Omental fat pad (tissue), 4 donors: ENCODE data around the gene ASCL5. TPM values are rescaled to one million over a fixed set of nuclear protein-coding genes. Genes with fewer than 3 reads are reported as not detected.

ENCODE experiments used
- ATAC-seq: fragments of 150-250 bp; one replicate; pipeline ENCODE4 v1.9.1; 2016; ENCODE audit warnings: mild to moderate bottlenecking, moderate library complexity; ENCODE audit not compliant: low FRiP score
- DNase-seq: peaks from one replicate; pipeline ENCODE4 v3.0.0-alpha.2; 2019; ENCODE audit warnings: low spot score
- CTCF ChIP-seq, 3 donors: fragments of 450-650 bp; IDR thresholded peaks; one replicate each; pipeline ENCODE4 v1.5.1; 2016 to 2017; ENCODE audit warnings: antibody characterized with exemption in 3 of 3, mild to moderate bottlenecking in 3 of 3, moderate library complexity in 2 of 3
- total RNA-seq, 4 donors: library from RNA; depleted of rRNA; stranded (reverse); fragments of >200 nt; gene quantifications; one replicate each; pipeline ENCODE4 v1.1.0, GENCODE V29; 2016

The ASCL5 gene
- total RNA-seq, 4 donors from 2014 or later, result not detected

GRCh38 chr1:201072922-201073321 lies 54.1 kb downstream of the ASCL5 start:
- no peak for TF ChIP-seq CTCF (IDR thresholded peaks at IDR 0.05)
- DNase-seq, result no peak
- ATAC-seq, result no peak

GRCh38 chr1:201072149-201072548 lies 54.8 kb downstream of the ASCL5 start:
- DNase-seq, result no peak
- TF ChIP-seq CTCF (IDR thresholded peaks at IDR 0.05), result no peak
- ATAC-seq, result no peak

- TF ChIP-seq CTCF (IDR thresholded peaks at IDR 0.05), result no peak
- no peak for DNase-seq
- no peak for ATAC-seq
Measured at GRCh38 chr1:201069636-201070035, 57.3 kb downstream of the ASCL5 start.

GRCh38 chr1:201068976-201069375 lies 58.0 kb downstream of the ASCL5 start:
- ATAC-seq, result no peak
- TF ChIP-seq CTCF (IDR thresholded peaks at IDR 0.05), result no peak
- no peak for DNase-seq

GRCh38 chr1:201066986-201067385 lies 60.0 kb downstream of the ASCL5 start:
- TF ChIP-seq CTCF (IDR thresholded peaks at IDR 0.05), result no peak
- ATAC-seq (no peak), DNase-seq (no peak)

GRCh38 chr1:201065686-201066085 lies 61.3 kb downstream of the ASCL5 start:
- ATAC-seq (no peak), DNase-seq (no peak)
- no peak for TF ChIP-seq CTCF (IDR thresholded peaks at IDR 0.05)

- DNase-seq (no peak), ATAC-seq (no peak)
- TF ChIP-seq CTCF (IDR thresholded peaks at IDR 0.05), result no peak
Measured at GRCh38 chr1:201064806-201065205, 62.2 kb downstream of the ASCL5 start.

Other genes with a start within 250 kb of the ASCL5 start
- gene INAVA, start 232.3 kb downstream of the ASCL5 start, total RNA-seq, result under 1 TPM in 3 of 4 donors, not detected in 1; 0.09 to 0.95 (median 0.12) TPM
- gene KIF21B, start 103.5 kb downstream of the ASCL5 start, total RNA-seq, result 1 to 10 TPM in 3 of 4 donors, under 1 TPM in 1; 0.93 to 6.1 (median 3.7) TPM
- gene CACNA1S, start 14.8 kb downstream of the ASCL5 start, total RNA-seq, result not detected
- 10 to 100 TPM; 26.2 to 53.8 (median 45.7) TPM for gene TMEM9, start 27.3 kb upstream of the ASCL5 start, total RNA-seq
- gene IGFN1, start 63.6 kb upstream of the ASCL5 start, total RNA-seq, result under 1 TPM in 1 of 4 donors, not detected in 3; 0.12 TPM
- gene PKP1, start 156.3 kb upstream of the ASCL5 start, total RNA-seq, result 1 to 10 TPM in 3 of 4 donors, under 1 TPM in 1; 0.93 to 9.6 (median 3.6) TPM